D341Med (cell line): ENCODE data around the gene ERI3.
A peak's percentile ranks its signal among the peaks of the same experiment; 100 is the strongest.

ENCODE experiments used
- DNase-seq: peaks from one replicate; pipeline ENCODE4 v3.0.0; 2012; ENCODE audit warnings: low spot score

ERI3 gene

GRCh38 chr1:44348061-44348485, 7.0 kb downstream of the ERI3 start:
- no peak for DNase-seq

- no peak for DNase-seq
These were observed 7.8 kb downstream of the ERI3 start for GRCh38 chr1:44347280-44347679.

GRCh38 chr1:44346878-44347277, 8.2 kb downstream of the ERI3 start:
- DNase-seq, result no peak

DNA sequence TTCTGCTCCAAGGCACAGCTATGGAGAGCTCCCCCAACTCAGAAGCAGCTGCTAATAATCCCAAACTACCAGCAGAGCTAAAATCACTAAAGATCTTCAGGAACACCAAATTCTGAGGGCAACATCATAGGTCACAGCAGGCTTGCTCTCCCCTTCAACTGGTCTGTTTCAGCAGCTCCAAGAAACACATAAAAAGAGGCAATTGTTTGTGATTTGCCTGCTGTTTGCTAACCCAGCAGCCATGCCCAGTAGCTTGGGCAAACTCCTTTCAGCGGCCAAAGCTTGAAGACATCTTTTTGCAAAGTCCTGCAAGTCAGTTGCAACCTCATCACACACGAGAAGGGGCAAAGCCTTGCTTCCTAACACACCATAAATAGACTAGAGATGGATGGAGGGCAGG, 8.9 kb downstream of the ERI3 start:
- no peak for DNase-seq

DNA sequence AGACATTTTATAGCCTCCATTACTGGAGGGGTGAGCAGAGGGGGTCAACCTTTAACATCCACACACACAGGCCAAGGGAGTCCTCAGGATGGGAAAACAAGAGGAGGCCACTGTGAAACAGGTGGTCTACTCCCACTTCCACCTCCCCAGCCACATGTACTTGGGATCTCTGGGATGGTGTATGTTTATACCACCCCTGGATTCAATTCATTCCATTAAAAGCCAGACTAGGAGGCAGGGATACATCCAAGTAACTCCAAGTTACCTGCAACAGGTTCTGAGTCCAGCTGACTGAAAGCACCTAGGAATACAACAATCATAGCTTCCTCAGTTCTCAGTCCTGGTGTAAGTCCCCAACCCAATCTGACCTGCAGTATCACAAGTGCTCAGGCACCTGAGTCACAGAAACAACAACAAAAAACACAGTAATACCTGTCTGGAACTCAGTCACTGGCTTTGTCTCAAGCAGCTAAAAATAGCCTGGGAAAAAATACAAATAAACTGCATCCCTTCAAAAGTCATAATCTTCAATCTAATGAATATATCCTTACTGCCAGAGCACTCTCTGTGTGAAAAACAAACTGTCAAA, 9.8 kb downstream of the ERI3 start:
- DNase-seq, result no peak

- DNase-seq, result no peak
These were observed 15.3 kb downstream of the ERI3 start for GRCh38 chr1:44339731-44340130.

- no peak for DNase-seq
These were observed 16.9 kb downstream of the ERI3 start for GRCh38 chr1:44338136-44338535.

DNA sequence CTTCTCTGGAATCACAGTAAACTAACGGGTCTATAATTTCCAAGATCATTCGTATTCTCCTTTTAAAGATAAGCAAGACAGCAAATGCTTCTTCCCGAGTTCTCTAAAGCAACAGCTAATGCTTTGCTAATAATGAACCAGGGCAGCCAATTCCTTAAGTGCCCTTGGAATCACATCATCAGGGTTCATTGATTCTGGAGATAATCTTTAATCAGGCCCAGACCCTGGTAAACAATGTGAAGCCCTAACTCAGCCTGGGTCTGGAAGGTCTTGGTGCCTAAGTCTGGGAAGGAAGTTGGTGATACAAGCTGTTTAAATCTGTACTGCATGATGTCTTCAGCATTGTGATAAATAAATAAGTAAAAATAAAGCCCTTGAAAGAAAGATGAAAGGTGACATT, 18.4 kb downstream of the ERI3 start:
- DNase-seq, result no peak

GRCh38 chr1:44334968-44335367, 20.1 kb downstream of the ERI3 start:
- DNase-seq, result no peak

DNA sequence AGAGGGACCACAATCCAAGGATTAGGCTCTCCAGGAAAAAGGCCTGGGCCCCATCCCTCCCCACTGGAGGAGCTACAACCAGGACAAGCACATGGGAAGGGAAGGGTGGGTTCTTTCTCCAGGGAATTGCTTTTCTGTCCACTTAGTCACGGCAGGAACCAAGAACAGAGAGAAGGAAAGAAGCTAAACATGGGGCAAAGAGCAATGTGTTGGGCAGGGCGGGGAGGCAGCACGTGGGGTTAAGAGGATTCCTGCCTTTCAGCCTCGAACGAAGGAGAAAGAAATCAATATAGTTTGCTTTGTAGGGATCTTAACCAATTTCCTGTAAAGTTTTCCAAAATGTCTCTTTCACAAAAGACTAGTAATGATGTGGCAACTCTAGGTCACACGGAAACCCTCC, 21.7 kb downstream of the ERI3 start:
- DNase-seq, result no peak

- no peak for DNase-seq
These were observed 22.6 kb downstream of the ERI3 start for GRCh38 chr1:44332505-44332904.

DNA sequence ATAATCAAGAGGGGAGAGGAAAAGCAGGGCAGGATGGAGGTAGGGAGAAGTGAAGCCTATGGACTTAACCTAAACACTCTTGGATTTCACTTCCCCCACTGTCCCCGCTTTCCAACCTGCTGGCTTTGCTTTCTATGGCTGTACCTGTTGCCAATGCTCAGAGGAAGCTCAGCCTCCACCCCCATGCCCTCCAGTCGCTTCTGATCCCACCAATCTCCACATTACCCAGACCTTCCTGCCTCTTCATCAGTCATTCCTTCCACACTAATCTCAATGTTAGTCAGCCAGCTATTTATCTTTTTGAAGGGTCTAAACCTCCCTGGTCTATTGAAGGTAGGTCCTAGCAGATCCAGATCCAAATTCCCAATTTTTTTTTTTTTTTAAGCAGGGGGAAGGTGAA, 24.1 kb downstream of the ERI3 start:
- no peak for DNase-seq

- no peak for DNase-seq
These were observed 26.2 kb downstream of the ERI3 start for GRCh38 chr1:44328671-44329416.

- DNase-seq, result peak; percentile 78
These were observed 27.2 kb downstream of the ERI3 start for GRCh38 chr1:44327679-44328491.

DNA sequence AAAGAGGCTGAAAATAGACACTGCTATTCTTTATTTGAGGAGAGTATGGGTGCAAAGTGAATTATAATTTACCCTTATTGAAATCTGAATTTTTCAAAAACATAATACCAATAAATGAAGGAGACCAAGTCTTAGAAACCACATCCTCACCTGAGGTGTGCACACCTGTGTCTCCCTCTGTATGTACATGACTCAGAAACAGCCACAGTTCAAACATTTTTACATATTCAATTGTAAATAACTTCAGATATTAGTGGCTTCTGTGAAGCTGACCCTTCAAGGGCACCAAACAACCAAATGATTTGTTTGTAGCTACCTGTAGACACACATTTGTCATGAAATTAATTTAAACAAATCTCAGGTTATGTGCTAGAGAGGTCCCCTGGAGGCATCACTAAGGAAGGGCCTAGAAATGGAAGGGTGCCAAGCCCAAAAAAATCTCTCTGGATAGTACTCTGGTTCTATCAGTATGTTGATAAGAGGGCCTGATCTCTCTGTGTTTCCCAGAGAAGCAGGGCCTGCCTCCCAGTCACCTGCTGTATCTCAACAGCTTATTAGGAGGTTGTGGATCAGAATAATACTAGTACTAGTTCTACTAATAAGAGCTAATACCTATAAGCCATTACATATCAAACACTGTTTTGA, 28.1 kb downstream of the ERI3 start:
- no peak for DNase-seq

GRCh38 chr1:44326024-44326701, 28.9 kb downstream of the ERI3 start:
- DNase-seq, result no peak

DNA sequence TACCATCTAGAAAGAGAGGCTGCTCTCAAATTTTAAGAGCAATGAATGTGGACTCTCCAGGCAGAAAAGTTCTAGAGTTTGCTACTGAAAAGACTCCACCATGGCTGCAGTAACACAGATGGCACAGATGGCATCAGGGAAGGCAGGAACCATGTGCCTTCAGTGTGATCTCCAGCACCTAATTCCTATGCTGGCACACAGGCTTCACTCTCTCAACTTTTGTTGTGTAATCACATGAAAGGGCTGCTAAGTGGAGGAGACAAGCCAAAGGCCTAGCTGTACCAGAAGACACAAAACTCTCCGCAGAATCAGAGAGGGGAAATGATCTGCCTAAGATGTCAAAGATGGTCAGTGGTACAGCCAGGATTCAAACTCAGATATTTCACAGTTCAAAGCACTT, 31.1 kb downstream of the ERI3 start:
- no peak for DNase-seq

DNA sequence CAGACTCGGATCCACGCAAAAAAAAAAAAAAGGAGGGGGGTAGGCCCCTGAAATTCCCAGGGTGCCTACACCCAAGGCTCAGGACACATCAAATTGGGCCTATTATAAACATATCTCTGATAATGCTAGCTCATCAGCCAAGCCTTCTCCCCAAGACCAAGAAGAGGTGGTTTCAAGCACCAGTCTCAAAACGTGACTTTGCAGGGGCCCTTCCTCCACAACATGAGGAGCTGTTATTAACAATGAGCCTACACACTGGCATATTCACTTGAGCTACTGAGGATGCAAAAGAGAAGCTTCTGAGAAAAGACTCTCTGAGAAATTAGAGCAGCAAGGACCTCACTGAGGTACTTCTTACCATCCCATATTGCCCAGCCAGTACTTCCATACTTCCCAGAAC, 32.7 kb downstream of the ERI3 start:
- no peak for DNase-seq

DNA sequence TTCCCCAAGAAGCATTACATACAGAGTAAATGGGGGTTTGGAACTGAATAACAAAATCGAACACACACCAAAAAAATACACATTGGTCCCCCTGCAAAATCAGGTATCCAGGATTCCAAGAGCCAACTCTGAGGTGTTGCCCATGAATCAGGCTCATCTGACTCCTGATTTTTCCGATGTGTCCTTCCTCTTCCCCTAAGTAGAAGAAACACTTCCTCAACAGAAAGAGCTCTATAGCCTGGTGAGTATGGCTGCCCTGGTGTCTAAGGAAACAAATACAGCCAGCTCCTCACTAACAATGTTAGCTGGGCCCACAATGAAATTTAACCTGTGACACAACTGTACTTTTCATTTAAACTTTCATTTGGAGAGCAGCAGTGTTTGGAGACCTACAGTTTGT, 33.6 kb downstream of the ERI3 start:
- DNase-seq, result no peak

DNA sequence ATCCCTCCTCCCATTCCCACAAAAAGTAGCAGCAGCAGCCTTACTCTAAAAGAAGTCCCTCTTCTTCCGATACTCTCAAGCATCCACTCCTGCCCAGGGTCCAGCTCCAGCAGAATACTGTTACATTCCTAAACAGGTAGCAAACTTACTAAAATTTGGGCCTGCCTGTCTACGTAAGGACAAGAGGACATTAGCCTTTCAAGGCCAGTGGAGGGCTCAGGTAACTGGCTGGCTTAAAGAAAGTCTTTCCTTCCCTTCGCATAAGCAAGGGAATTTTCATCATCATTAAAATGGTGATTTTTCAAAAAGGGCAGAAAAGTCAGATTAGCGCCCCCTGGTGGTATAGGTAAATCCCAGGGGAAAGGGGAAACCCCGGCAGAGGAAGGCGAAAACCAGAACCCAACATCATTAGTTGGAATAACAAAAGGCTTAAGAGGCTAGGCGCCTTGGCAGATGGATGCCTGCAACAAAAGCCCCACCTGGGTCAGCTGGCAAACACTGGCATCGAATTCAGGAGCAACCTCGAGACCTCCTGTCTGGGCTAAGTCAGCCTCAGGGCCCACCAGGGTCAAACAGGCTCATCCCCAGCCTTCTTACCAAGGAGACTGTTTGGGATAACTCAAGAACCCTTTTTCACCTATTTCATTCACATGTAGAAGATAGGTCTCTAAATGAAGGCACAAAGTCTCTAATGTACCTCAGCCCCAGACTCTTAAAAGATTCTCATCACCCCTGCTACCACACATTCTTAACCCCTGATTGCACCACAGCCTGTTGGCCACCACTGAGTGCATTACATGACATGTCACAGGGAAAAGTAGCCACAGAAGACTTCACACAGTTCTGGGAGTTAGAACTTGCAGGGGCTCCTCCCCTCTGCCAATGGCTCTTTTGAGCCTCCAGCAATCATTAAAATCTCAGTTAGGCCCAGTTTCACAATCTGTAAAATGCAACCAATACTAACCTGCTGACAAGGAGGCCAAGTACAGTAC, 36.7 kb downstream of the ERI3 start:
- DNase-seq, result peak; percentile 81

GRCh38 chr1:44316231-44316759, 38.8 kb downstream of the ERI3 start:
- no peak for DNase-seq
